ENCODE results near the gene IMMP1L. TPM values are rescaled to one million over a fixed set of nuclear protein-coding genes. Genes with fewer than 3 reads are reported as not detected.

IMMP1L gene
- total RNA-seq, 1 donor: 11.6 TPM

GRCh38 chr11:31492320-31492913 is 17.0 kb downstream of the IMMP1L start:
- H3K4me1 ChIP-seq (ENCODE audit: insufficient read depth, low read length): no peaks in the 10 kb centered on the region

DNA sequence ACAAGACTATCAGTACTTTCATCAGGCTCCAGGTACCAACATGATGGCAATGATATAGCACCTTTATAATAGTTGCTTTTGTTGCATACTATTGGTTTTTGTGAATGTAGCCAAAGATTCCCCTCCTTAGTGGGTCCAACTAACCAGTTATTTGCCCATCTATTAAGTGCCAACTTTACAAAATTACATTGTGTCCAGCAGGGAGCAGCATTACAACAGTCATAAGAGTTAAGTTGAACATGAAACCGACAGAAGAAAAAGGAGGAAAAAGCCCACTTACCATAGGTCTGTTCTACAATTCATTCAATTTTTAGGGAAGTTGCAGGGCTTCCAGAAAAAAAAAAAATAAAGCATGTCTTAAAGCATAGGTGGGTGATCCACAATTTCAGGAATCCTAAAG is 21.6 kb downstream of the IMMP1L start:
- Histone ChIP-seq H3K4me1 (ENCODE audit: insufficient read depth, low read length) (no peaks in the 10 kb centered on the region), H3K27me3 (ENCODE audit: insufficient read depth, low read length) (no peaks in the 10 kb centered on the region), H3K9me3 (ENCODE audit: low read depth, low read length) (no peaks in the 10 kb centered on the region), H3K4me3 (ENCODE audit: low read length) (no peak overlapping the region)

More at GRCh38 chr11:31492320-31492913, 17.0 kb downstream of the IMMP1L start:
- no peaks in the 10 kb centered on the region for H3K9me3 ChIP-seq (ENCODE audit: low read depth, low read length)
- no peaks in the 10 kb centered on the region for H3K27me3 ChIP-seq (ENCODE audit: insufficient read depth, low read length)
- H3K4me3 ChIP-seq (ENCODE audit: low read length): no peak overlapping the region

- no peaks in the 10 kb centered on the region for H3K4me1 ChIP-seq (ENCODE audit: insufficient read depth, low read length)
- H3K9me3 ChIP-seq (ENCODE audit: low read depth, low read length): no peaks in the 10 kb centered on the region
- no peaks in the 10 kb centered on the region for H3K27me3 ChIP-seq (ENCODE audit: insufficient read depth, low read length)
- no peak overlapping the region for H3K4me3 ChIP-seq (ENCODE audit: low read length)
Observed at GRCh38 chr11:31484497-31484896, 24.9 kb downstream of the IMMP1L start.

DNA sequence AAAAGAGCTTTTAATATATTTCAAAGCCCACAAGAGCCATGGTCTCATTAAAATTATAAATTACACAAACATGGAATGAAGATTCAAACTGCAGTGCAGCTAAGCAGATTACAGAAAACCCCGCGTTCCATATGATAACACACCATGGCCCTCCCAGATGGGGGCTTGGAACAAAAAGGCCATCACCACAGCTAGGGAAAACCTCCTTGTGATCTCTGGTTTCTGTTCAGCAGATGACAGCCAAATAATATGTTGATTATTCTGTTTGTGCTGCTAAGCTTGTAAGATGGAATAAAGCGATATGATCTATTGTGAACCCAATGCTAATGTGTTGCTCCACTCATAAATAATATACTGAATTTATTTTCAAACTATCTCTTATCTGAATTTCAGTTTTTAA is 28.5 kb downstream of the IMMP1L start:
- Histone ChIP-seq H3K4me1 (ENCODE audit: insufficient read depth, low read length) (no peaks in the 10 kb centered on the region), H3K9me3 (ENCODE audit: low read depth, low read length) (no peaks in the 10 kb centered on the region), H3K27me3 (ENCODE audit: insufficient read depth, low read length) (no peaks in the 10 kb centered on the region), H3K4me3 (ENCODE audit: low read length) (no peak overlapping the region)

- H3K4me1 ChIP-seq (ENCODE audit: insufficient read depth, low read length): no peaks in the 10 kb centered on the region
- no peaks in the 10 kb centered on the region for H3K27me3 ChIP-seq (ENCODE audit: insufficient read depth, low read length)
- H3K4me3 ChIP-seq (ENCODE audit: low read length): no peak overlapping the region
- H3K9me3 ChIP-seq (ENCODE audit: low read depth, low read length): no peaks in the 10 kb centered on the region
Observed at GRCh38 chr11:31479066-31479465, 30.4 kb downstream of the IMMP1L start.

DNA sequence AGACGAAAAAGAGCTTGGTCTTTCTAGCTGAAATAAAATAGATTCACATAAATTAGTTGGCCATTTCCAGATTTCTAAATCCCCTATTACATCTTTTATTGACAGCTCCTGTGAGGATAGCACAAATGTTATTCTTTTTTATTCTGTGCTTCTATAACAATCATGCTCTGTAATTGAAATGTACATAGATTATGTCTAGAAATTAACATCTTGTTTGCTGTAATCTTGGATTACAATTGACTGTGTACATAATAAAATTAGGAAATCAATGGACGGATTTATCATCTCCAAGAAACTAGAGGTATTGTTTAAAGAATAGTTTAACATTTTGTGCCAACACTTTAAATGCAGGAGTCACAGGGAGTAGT is 31.2 kb downstream of the IMMP1L start:
- Histone ChIP-seq H3K9me3 (ENCODE audit: low read depth, low read length) (no peaks in the 10 kb centered on the region), H3K4me3 (ENCODE audit: low read length) (no peak overlapping the region), H3K4me1 (ENCODE audit: insufficient read depth, low read length) (no peaks in the 10 kb centered on the region), H3K27me3 (ENCODE audit: insufficient read depth, low read length) (no peaks in the 10 kb centered on the region)

GRCh38 chr11:31477528-31478222 is 31.7 kb downstream of the IMMP1L start:
- Histone ChIP-seq H3K27me3 (ENCODE audit: insufficient read depth, low read length) (no peaks in the 10 kb centered on the region), H3K4me3 (ENCODE audit: low read length) (no peak overlapping the region), H3K9me3 (ENCODE audit: low read depth, low read length) (no peaks in the 10 kb centered on the region), H3K4me1 (ENCODE audit: insufficient read depth, low read length) (no peaks in the 10 kb centered on the region)

GRCh38 chr11:31474083-31474482 is 35.3 kb downstream of the IMMP1L start:
- Histone ChIP-seq H3K4me1 (ENCODE audit: insufficient read depth, low read length) (no peaks in the 10 kb centered on the region), H3K4me3 (ENCODE audit: low read length) (no peak overlapping the region), H3K27me3 (ENCODE audit: insufficient read depth, low read length) (no peaks in the 10 kb centered on the region), H3K9me3 (ENCODE audit: low read depth, low read length) (no peaks in the 10 kb centered on the region)

DNA sequence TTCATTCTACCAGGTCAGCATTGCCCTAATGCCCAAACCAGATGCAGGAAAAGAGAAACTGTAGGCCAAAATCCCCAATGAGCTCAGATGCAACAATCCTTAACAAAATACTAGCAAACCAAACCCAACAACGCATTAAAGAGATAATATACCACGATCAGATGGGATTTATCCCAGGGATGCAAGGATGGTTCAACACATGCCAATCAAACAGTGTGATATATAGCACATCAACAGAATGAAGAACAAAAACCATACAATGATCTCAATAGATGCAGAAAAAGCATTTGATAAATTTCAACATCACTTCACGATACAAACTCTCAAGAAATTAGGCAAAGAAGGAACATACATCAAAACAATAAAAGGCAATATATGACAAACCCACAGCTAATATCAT is 45.0 kb downstream of the IMMP1L start:
- Histone ChIP-seq H3K9me3 (ENCODE audit: low read depth, low read length) (peaks cover 18% of the 10 kb centered on the region), H3K4me1 (ENCODE audit: insufficient read depth, low read length) (no peaks in the 10 kb centered on the region), H3K4me3 (ENCODE audit: low read length) (no peak overlapping the region), H3K27me3 (ENCODE audit: insufficient read depth, low read length) (no peaks in the 10 kb centered on the region)

DNA sequence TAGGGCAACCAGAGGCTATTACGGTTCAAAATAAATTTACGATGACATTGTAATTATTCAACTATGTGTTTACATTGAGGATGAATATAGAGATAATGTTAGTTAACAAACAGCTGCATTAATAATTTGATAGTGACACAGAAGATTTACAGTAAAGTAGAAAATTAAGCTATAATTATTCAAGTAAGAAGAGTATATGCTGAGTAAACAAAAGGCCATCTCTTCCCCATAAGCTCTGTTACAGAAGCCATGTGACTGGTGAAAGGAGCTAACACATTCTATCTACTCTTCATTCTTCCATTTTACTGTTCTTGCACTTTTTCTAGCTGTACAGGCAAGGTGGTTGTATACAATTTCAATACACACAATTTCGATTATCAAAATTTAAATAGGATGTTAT is 54.2 kb downstream of the IMMP1L start:
- Histone ChIP-seq H3K27me3 (ENCODE audit: insufficient read depth, low read length) (no peaks in the 10 kb centered on the region), H3K4me3 (ENCODE audit: low read length) (no peak overlapping the region), H3K4me1 (ENCODE audit: insufficient read depth, low read length) (no peaks in the 10 kb centered on the region), H3K9me3 (ENCODE audit: low read depth, low read length) (no peaks in the 10 kb centered on the region)

DNA sequence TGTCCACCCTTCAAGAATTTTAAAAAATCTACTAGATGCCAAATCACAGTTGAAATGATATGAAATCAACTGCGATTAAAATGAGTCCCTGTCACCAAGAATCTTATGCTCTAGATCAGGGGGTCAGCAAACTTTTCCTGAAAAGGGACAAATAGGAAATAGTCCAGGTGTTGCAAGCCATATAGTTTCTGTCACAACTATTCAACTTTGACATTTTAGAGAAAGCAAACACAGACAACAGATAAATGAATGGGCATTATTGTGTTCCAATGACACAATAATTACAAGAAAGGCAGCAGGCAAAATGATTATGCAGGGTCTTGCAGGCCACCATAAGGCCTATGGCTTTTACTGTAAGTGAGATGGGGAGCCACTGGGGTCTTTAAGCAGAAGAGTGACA is 58.6 kb downstream of the IMMP1L start:
- Histone ChIP-seq H3K9me3 (ENCODE audit: low read depth, low read length) (no peaks in the 10 kb centered on the region), H3K27me3 (ENCODE audit: insufficient read depth, low read length) (no peaks in the 10 kb centered on the region), H3K4me3 (ENCODE audit: low read length) (no peak overlapping the region), H3K4me1 (ENCODE audit: insufficient read depth, low read length) (no peaks in the 10 kb centered on the region)

- Histone ChIP-seq H3K27me3 (ENCODE audit: insufficient read depth, low read length) (no peaks in the 10 kb centered on the region), H3K4me1 (ENCODE audit: insufficient read depth, low read length) (no peaks in the 10 kb centered on the region), H3K4me3 (ENCODE audit: low read length) (no peak overlapping the region), H3K9me3 (ENCODE audit: low read depth, low read length) (no peaks in the 10 kb centered on the region)
Observed at GRCh38 chr11:31449040-31449439, 60.4 kb downstream of the IMMP1L start.

DNA sequence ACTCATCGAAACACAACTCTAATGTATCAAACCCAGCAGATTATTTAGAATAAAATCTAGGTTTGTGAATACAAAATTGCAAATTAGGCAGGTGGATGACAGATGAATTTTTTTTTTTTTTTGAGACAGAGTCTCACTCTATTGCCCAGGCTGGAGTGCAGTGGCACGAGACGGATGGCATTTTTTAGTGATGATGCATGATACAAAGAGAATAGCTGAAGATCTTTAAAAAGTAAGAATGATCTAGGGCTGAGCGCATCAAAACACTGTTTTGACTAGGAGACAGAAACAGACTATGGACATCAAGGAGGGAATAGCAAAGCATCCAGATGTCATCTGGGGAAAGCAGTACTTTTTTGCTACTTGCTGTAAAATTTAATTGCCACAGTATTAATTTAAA is 63.8 kb downstream of the IMMP1L start:
- H3K27me3 ChIP-seq (ENCODE audit: insufficient read depth, low read length): no peaks in the 10 kb centered on the region
- H3K4me1 ChIP-seq (ENCODE audit: insufficient read depth, low read length): no peaks in the 10 kb centered on the region
- no peaks in the 10 kb centered on the region for H3K9me3 ChIP-seq (ENCODE audit: low read depth, low read length)
- H3K4me3 ChIP-seq (ENCODE audit: low read length): no peak overlapping the region

DNA sequence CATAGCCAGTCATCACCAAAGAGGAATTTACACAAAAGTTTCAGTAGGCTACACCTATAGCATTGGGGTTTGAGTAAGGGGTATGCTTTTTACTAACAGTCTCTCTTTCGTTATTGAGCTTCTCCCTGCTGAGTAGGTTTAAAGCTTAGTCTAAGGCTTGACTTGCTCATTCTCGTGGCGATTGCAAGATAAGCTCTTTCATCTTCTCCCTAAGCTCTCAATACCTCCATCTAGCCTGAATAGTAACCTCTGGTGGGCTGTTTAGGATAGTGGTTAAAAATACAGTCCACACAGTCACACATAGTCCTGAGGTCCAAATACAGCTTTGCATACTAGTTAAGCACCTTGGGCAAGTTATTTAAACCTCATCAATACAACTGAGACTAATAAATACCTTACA is 65.6 kb downstream of the IMMP1L start:
- H3K9me3 ChIP-seq (ENCODE audit: low read depth, low read length): no peaks in the 10 kb centered on the region
- H3K4me1 ChIP-seq (ENCODE audit: insufficient read depth, low read length): no peaks in the 10 kb centered on the region
- H3K27me3 ChIP-seq (ENCODE audit: insufficient read depth, low read length): no peaks in the 10 kb centered on the region
- H3K4me3 ChIP-seq (ENCODE audit: low read length): no peak overlapping the region

DNA sequence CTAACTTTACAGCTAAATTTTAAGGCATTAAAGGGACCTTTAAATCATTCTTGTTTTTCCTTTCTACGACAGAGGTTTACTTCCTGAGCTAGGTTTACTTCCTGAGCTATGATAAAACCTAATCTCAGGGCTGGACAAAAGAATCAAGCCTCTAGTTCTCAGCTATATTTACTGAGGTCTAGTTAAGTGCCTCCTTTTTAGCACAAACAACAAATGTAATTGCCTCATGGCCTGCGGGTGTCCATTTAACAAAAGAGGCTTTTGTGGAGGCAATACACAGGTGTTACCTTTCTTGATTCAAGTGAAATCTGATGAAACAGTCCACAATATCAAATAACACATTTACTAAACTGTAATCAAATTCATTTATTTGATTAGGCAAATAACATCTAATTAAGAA is 67.3 kb downstream of the IMMP1L start:
- H3K4me1 ChIP-seq (ENCODE audit: insufficient read depth, low read length): no peaks in the 10 kb centered on the region
- H3K9me3 ChIP-seq (ENCODE audit: low read depth, low read length): no peaks in the 10 kb centered on the region
- no peaks in the 10 kb centered on the region for H3K27me3 ChIP-seq (ENCODE audit: insufficient read depth, low read length)
- H3K4me3 ChIP-seq (ENCODE audit: low read length): no peak overlapping the region

DNA sequence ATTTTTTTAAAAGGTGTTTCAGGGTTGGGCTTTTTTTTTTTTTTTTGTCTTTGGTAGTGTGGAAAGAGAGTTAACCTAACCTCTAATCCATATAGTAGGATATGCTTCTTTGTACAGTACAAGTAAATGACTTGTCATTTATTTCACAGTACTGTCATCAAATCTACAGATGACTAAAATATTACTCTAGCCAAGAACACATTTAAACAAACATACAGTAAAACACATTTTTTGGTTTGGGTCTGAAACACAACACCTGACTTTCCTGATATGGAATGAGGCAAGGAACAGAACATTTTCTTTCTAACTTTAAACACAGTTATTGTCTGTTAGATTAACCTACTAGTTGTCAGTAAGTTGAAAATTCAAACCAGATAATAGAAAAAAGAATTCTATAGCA is 68.1 kb downstream of the IMMP1L start:
- Histone ChIP-seq H3K4me3 (ENCODE audit: low read length) (no peak overlapping the region), H3K27me3 (ENCODE audit: insufficient read depth, low read length) (no peaks in the 10 kb centered on the region), H3K9me3 (ENCODE audit: low read depth, low read length) (no peaks in the 10 kb centered on the region), H3K4me1 (ENCODE audit: insufficient read depth, low read length) (no peaks in the 10 kb centered on the region)

Data from mononuclear cell (primary cell).